Measurements from ENCODE around the gene GAGE12J. TPM values are rescaled to one million over a fixed set of nuclear protein-coding genes. Genes with fewer than 3 reads are reported as not detected.
"Not testable (repeated sequence)": the region's sequence is repeated elsewhere in the genome, so short reads cannot be mapped to it uniquely, and the experiment has no call there.

Gene GAGE12J
- total RNA-seq: not detected

GRCh38 chrX:49321737-49322136, at the start of gene GAGE12J:
Gene GAGE12J (plus strand): TSS chrX:49322037. CDS start chrX:49323194, 1,157 bp downstream.
- ATAC-seq (ENCODE audit: insufficient number of reproducible peaks, low FRiP score, low read depth); DNase-seq (ENCODE audit: low spot score); H3K9me3 ChIP-seq; H3K4me3 ChIP-seq; H3K27me3 ChIP-seq (replicated peaks; ENCODE audit: insufficient read depth); H3K4me1 ChIP-seq (ENCODE audit: control insufficient read depth in 1 of 2, low read depth in 2 of 2); H3K27ac ChIP-seq; H3K36me3 ChIP-seq: not testable (repeated sequence)

- H3K36me3 ChIP-seq: no peaks in the 10 kb centered on the region
- peaks cover 5 to 35% of the 10 kb centered on the region in 2 donors for H3K4me1 ChIP-seq (ENCODE audit: control insufficient read depth in 1 of 2, low read depth in 2 of 2)
- no peaks in the 10 kb centered on the region for H3K27me3 ChIP-seq (replicated peaks; ENCODE audit: insufficient read depth)
- no peak overlapping the region for H3K27ac ChIP-seq
- H3K4me3 ChIP-seq: no peak overlapping the region
- no peaks in the 10 kb centered on the region for H3K9me3 ChIP-seq
- DNase-seq (ENCODE audit: low spot score) (no peak), ATAC-seq (ENCODE audit: insufficient number of reproducible peaks, low FRiP score, low read depth) (no peak)
- TF ChIP-seq CTCF (IDR thresholded peaks at IDR 0.05): no peak
Observed at GRCh38 chrX:49272421-49272820, 49.4 kb upstream of the GAGE12J start.

- Histone ChIP-seq H3K36me3 (no peaks in the 10 kb centered on the region), H3K4me3 (no peak overlapping the region), H3K27ac (no peak overlapping the region), H3K4me1 (ENCODE audit: control insufficient read depth in 1 of 2, low read depth in 2 of 2) (peaks cover 5 to 35% of the 10 kb centered on the region in 2 donors), H3K27me3 (replicated peaks; ENCODE audit: insufficient read depth) (no peaks in the 10 kb centered on the region), H3K9me3 (no peaks in the 10 kb centered on the region)
- DNase-seq (ENCODE audit: low spot score): no peak
- no peak for ATAC-seq (ENCODE audit: insufficient number of reproducible peaks, low FRiP score, low read depth)
- TF ChIP-seq CTCF (IDR thresholded peaks at IDR 0.05): no peak
Observed at GRCh38 chrX:49273181-49273727, 48.6 kb upstream of the GAGE12J start.

- Histone ChIP-seq H3K27me3 (replicated peaks; ENCODE audit: insufficient read depth) (no peaks in the 10 kb centered on the region), H3K9me3 (no peaks in the 10 kb centered on the region), H3K27ac (no peak overlapping the region), H3K4me3 (no peak overlapping the region), H3K4me1 (ENCODE audit: control insufficient read depth in 1 of 2, low read depth in 2 of 2) (peaks cover 5 to 26% of the 10 kb centered on the region in 2 donors), H3K36me3 (no peaks in the 10 kb centered on the region)
- TF ChIP-seq CTCF (IDR thresholded peaks at IDR 0.05): no peak
- DNase-seq (ENCODE audit: low spot score) (no peak), ATAC-seq (ENCODE audit: insufficient number of reproducible peaks, low FRiP score, low read depth) (no peak)
Observed at GRCh38 chrX:49276207-49276606, 45.6 kb upstream of the GAGE12J start.

- H3K4me3 ChIP-seq: no peak overlapping the region
- no peak for ATAC-seq (ENCODE audit: insufficient number of reproducible peaks, low FRiP score, low read depth)
- no peak for DNase-seq (ENCODE audit: low spot score)
- H3K27ac ChIP-seq: peak overlapping the region; percentile 28 to 52
- H3K9me3 ChIP-seq: no peaks in the 10 kb centered on the region
- no peaks in the 10 kb centered on the region for H3K36me3 ChIP-seq
- H3K27me3 ChIP-seq (replicated peaks; ENCODE audit: insufficient read depth): no peaks in the 10 kb centered on the region
- TF ChIP-seq CTCF (IDR thresholded peaks at IDR 0.05): no peak
- H3K4me1 ChIP-seq (ENCODE audit: control insufficient read depth in 1 of 2, low read depth in 2 of 2): peaks cover 3 to 19% of the 10 kb centered on the region in 2 donors
Observed at GRCh38 chrX:49276671-49277534, 44.9 kb upstream of the GAGE12J start.

All from thoracic aorta (tissue), 2 donors.